Immature natural killer cell (primary cell): Measurements from ENCODE around the gene S100A16. TPM values are rescaled to one million over a fixed set of nuclear protein-coding genes. Genes with fewer than 3 reads are reported as not detected.

Experiments used
- DNase-seq, 3 donors: peaks; one replicate each; pipeline ENCODE4 v3.0.0; 2022; ENCODE audit warnings: mixed read lengths in 1 of 3
- H3K27ac Mint-ChIP-seq, 6 donors: one replicate each; pipeline ENCODE4 v1.8.0; 2020; ENCODE audit warnings: mixed read lengths in 6 of 6, mild to moderate bottlenecking in 5 of 6, inconsistent platforms in 4 of 6, moderate library complexity in 3 of 6
- H3K27me3 Mint-ChIP-seq, 3 donors: one replicate each; pipeline ENCODE4 v1.8.0; 2020 to 2021; ENCODE audit warnings: low read depth in 3 of 3, mild to moderate bottlenecking in 3 of 3, mixed read lengths in 3 of 3, moderate library complexity in 3 of 3, inconsistent platforms in 1 of 3
- H3K36me3 Mint-ChIP-seq, 3 donors: one replicate each; pipeline ENCODE4 v1.8.0; 2020; ENCODE audit warnings: mixed read lengths in 3 of 3, inconsistent platforms in 2 of 3, mild to moderate bottlenecking in 2 of 3
- H3K4me1 Mint-ChIP-seq, 2 donors: one replicate each; pipeline ENCODE4 v1.8.0; 2020; ENCODE audit warnings: inconsistent platforms in 2 of 2, mild to moderate bottlenecking in 2 of 2, mixed read lengths in 2 of 2, moderate library complexity in 1 of 2
- H3K4me3 Mint-ChIP-seq, 5 donors: one replicate each; pipeline ENCODE4 v1.8.0; 2020; ENCODE audit warnings: mild to moderate bottlenecking in 5 of 5, mixed read lengths in 5 of 5, inconsistent platforms in 3 of 5, moderate library complexity in 3 of 5
- H3K9me3 Mint-ChIP-seq, 6 donors: one replicate each; pipeline ENCODE4 v1.8.0; 2020; ENCODE audit warnings: mild to moderate bottlenecking in 6 of 6, mixed read lengths in 6 of 6, inconsistent platforms in 4 of 6, moderate library complexity in 3 of 6
- polyA plus RNA-seq, 3 donors: library from polyadenylated mRNA; unstranded; fragments of 300-500 nt; fragmentation: Illumina TruSeq; gene quantifications; one replicate each; pipeline ENCODE4 v1.2.3, GENCODE V29; 2021

The S100A16 gene, protein sequence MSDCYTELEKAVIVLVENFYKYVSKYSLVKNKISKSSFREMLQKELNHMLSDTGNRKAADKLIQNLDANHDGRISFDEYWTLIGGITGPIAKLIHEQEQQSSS
- polyA plus RNA-seq = not detected

DNA sequence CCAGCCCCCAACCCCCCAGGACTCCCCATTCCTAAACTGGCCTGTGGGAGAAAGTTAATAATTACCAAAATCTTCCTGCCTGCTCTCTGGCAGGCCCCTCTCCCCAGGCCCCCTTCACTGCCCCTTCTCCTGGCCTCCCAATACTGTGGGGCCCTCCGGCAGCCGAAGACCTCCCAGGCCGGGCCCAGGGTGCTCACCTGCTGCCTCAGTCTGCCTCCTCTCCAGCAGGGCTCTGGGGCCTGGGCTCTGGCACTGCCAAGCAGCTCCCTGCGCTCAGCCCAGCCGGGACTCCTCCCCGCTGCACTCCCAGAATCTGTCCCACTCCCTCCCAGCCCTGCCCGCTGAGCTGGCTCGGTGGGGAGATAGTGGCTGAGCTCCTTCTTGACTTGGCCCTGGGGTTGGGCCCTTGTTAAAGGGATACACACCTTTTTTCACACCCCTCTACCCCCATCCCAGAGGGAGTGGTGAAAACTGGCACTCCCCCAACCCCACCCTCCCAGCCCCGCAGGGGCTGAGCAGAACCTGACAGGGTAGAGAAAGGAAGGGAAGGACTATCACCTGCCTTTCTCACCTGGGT lies at the start of gene S100A16:
S100A16 (minus strand) TSS at position 383 of the 577 bp plus-strand sequence. CDS start 4,986 bp downstream, outside the sequence.
- no peak for DNase-seq
- peaks cover 0 to 3% of the 10 kb centered on the region in 2 donors for H3K4me1 Mint-ChIP-seq
- H3K27me3 Mint-ChIP-seq = peaks cover 0 to 5% (median 4%) of the 10 kb centered on the region in 3 donors
- H3K27ac Mint-ChIP-seq = no peak within 1 kb of the TSS
- no peaks in the 10 kb centered on the region for H3K36me3 Mint-ChIP-seq
- H3K4me3 Mint-ChIP-seq = no peak within 1 kb of the TSS
- H3K9me3 Mint-ChIP-seq = no peaks in the 10 kb centered on the region

DNA sequence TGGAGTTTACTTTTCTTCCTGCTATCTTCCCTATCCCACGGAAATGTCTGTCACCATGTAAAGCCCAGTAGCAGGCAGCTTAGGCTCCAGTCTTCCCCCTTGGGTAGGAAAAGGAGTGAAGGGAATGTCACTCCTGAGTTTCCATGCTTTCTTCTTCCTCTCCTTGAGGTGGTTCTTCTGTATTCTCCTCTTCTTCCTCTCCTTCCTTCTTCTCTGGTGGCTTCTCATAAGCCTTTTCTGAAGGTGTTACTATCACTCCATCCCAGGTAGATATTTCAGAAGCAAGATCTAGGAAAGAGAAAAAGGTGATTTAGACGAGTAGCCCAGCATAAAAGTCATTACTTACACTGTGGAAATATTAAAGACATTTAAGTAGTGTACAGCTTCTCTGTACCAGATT lies 49.3 kb upstream of the S100A16 start:
- no peak for DNase-seq
- Mint-ChIP-seq H3K4me1 (peaks cover 16 to 29% of the 10 kb centered on the region in 2 donors), H3K36me3 (peaks cover 19 to 37% (median 28%) of the 10 kb centered on the region in 3 donors), H3K4me3 (no peak overlapping the region), H3K27ac (peak overlapping the region in 2 of 6 donors; percentile 48 to 55), H3K9me3 (no peaks in the 10 kb centered on the region), H3K27me3 (peaks cover 0 to 2% (median 0%) of the 10 kb centered on the region in 3 donors)

DNA sequence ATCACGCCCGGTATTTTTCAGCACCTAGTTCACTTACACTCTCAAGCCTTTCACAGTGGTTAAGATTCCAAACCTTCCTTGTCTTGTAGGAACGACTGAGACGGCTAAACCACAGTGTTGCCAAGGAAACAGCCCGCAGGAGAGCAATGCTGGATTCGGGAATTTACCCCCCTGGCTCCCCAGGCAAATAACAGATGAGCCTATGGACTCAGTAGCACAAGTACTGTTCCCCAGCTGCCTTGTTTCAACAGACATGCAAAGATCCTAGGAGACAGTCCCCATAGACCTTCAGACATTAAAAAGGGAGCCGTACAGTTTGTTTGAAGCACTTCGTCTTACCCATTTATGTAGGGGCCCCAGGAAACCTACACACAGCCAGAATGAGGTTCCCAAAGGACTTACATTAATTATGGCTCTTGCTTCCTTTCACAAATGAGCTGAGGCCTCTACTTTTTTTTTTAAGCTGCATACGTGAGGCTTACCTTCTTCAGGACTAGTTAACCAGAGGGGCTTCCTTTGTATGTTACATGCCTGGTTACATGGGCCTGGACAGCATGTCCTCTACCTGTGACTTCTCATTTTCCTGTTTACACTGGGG lies 48.3 kb upstream of the S100A16 start:
- peak overlapping the region in 3 of 5 donors; percentile 30 to 53 (median 49) for H3K4me3 Mint-ChIP-seq
- H3K36me3 Mint-ChIP-seq = peaks cover 19 to 35% (median 27%) of the 10 kb centered on the region in 3 donors
- H3K27ac Mint-ChIP-seq = peak overlapping the region in 4 of 6 donors; percentile 15 to 49 (median 34)
- H3K27me3 Mint-ChIP-seq = peaks cover 0 to 6% (median 0%) of the 10 kb centered on the region in 3 donors
- no peaks in the 10 kb centered on the region for H3K9me3 Mint-ChIP-seq
- peaks cover 16 to 29% of the 10 kb centered on the region in 2 donors for H3K4me1 Mint-ChIP-seq
- DNase-seq = no peak

DNA sequence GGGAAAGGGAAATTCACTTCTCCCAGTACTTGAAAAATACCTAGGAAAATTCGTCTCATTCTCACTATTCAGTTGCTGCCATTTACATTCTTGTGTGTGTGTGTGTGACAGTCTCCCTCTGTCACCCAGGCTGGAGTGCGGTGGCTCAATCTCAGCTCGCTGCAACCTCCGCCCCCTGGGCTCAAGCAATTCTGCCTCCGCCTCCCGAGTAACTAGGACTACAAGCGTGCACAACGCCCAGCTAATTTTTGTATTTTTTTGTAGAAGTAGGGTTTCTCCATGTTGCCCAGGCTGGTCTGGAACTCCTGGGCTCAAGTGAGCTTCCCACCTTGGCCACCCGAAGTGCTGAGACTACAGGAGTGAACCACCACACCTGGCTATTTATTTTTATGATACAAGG lies 46.7 kb upstream of the S100A16 start:
- Mint-ChIP-seq H3K4me1 (peaks cover 16 to 29% of the 10 kb centered on the region in 2 donors), H3K36me3 (peaks cover 9 to 22% (median 17%) of the 10 kb centered on the region in 3 donors), H3K9me3 (no peaks in the 10 kb centered on the region), H3K27me3 (peaks cover 0 to 6% (median 0%) of the 10 kb centered on the region in 3 donors), H3K27ac (peak overlapping the region in 5 of 6 donors; percentile 85 to 95 (median 91)), H3K4me3 (peak overlapping the region; percentile 92 to 97 (median 95))
- DNase-seq = no peak

DNA sequence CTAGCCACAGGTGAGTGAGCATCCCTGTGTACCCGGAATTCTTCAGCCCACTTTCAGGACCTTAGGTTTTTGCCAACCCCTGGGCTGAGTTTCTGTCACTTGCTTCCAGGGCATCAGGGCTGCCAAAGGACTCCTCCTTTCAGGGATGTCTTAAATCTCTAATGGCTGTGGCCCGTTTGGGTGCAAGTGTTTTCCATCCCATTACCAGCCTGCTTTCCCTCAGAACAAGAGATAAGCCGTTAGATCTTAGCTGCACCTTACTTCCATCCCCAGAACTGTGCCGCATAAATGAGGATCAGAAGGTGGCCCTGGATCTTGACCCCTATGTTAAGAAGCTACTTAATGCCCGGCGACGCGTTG lies 46.2 kb upstream of the S100A16 start:
- H3K27me3 Mint-ChIP-seq = peaks cover 0 to 6% (median 0%) of the 10 kb centered on the region in 3 donors
- DNase-seq = peak in 1 of 3 donors; percentile 16
- H3K36me3 Mint-ChIP-seq = peaks cover 9 to 19% (median 15%) of the 10 kb centered on the region in 3 donors
- H3K4me1 Mint-ChIP-seq = peaks cover 16 to 29% of the 10 kb centered on the region in 2 donors
- peak overlapping the region; percentile 92 to 97 (median 95) for H3K4me3 Mint-ChIP-seq
- peak overlapping the region; percentile 85 to 95 (median 92) for H3K27ac Mint-ChIP-seq
- no peaks in the 10 kb centered on the region for H3K9me3 Mint-ChIP-seq

DNA sequence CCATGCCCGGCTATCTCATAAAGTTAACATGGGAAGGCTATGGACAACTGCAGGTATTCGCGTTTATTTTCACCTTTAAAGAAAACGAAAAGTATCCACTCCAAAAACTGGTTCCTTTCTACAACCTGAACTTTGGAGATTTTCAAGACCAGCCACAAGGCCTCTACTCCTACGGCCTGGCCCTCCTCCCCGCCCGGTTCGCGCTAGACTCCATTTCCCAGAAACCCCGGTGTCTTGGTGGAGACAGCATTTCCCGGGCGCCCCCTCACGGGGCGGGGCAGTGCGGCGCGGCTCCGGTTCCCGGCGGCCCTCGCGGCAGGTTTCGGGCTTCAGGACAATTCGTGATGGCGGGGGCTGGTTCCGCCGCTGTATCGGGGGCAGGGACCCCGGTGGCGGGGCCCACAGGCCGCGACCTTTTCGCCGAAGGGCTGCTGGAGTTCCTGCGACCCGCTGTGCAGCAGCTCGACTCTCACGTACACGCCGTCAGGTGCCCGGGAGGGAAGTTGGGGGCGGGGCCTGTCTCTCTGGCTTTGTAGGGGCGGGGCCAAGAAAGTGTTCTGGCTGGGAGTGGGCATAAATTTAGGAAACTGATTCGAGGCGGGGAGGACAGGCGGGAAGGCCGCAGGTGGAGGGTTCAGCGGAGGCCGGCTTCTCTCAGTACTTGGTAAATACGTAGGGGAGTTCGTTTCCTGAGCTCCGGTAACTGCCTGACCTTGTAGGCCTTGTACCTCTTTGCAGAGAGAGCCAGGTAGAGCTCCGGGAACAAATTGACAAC lies 45.6 kb upstream of the S100A16 start, which contains the start of gene SNAPIN:
SNAPIN (plus strand) TSS at position 304 of the 775 bp plus-strand sequence; CDS start at position 345, 41 bp downstream.
- peak; percentile 86 to 88 (median 87) for DNase-seq
- Mint-ChIP-seq H3K4me1 (peaks cover 16 to 29% of the 10 kb centered on the region in 2 donors), H3K27ac (peak within 1 kb of the TSS; percentile 85 to 95 (median 92)), H3K4me3 (peak within 1 kb of the TSS; percentile 92 to 97 (median 95)), H3K9me3 (no peaks in the 10 kb centered on the region), H3K27me3 (peaks cover 0 to 6% (median 0%) of the 10 kb centered on the region in 3 donors), H3K36me3 (peaks cover 11 to 14% (median 12%) of the 10 kb centered on the region in 3 donors)

DNA sequence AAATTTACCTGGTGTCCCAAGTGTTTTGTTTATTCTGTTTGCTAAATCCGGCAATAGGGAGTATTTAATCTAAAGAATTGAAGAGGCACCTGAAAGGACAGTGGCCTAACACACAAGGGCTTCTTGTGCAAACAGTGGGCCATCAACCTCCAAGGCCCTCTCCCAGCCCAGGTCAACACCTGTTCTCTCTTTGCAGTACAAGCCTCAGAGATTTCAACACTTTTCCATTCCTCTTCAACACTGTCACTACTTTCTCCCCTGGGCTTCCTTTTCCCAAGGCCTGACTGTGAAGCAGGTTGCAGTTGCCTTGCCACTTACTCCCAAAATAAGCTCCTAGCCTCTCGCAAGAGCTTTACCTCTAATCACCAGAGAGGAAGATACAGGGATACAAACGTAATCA lies 42.4 kb upstream of the S100A16 start:
- no peak for DNase-seq
- H3K4me3 Mint-ChIP-seq = no peak overlapping the region
- peaks cover 16 to 19% of the 10 kb centered on the region in 2 donors for H3K4me1 Mint-ChIP-seq
- no peak overlapping the region for H3K27ac Mint-ChIP-seq
- no peaks in the 10 kb centered on the region for H3K9me3 Mint-ChIP-seq
- H3K36me3 Mint-ChIP-seq = peaks cover 0 to 3% (median 0%) of the 10 kb centered on the region in 3 donors
- peaks cover 0 to 6% (median 0%) of the 10 kb centered on the region in 3 donors for H3K27me3 Mint-ChIP-seq

DNA sequence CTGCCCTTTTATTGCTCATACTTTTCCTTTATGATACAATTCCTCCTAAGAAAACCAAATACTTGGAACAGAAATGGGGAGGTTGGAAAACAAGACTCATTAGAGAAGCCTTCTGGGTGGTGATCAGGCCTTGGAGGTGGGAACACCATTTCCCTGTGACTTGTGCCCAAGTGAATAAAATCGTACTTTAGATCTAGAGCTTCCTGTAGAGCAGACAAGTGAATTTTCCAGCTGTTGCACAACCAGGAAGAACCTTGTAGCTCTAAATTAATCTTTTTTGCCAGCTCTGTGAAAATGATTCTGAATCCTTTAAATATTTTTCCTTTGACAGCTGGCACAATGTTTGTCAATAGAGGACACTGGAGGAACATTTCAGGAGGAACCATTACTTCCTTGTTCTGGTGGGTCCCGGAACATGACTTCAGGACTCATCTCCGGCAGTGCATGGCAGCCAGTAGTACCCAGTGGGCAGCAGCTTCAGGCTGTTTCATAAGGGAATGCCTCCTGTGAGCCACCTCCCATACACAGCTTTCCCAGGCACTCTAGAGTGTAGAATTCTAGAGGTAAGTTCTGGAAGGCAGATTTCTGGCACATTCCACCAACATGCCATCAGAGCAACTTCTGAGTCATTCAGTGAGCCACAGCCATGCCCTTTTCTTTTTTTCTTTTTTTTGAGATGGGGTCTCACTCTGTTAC lies 40.0 kb upstream of the S100A16 start:
- H3K4me3 Mint-ChIP-seq = no peak overlapping the region
- no peak for DNase-seq
- no peak overlapping the region for H3K27ac Mint-ChIP-seq
- H3K9me3 Mint-ChIP-seq = no peaks in the 10 kb centered on the region
- H3K4me1 Mint-ChIP-seq = peaks cover 4 to 11% of the 10 kb centered on the region in 2 donors
- peaks cover 0 to 6% (median 2%) of the 10 kb centered on the region in 3 donors for H3K27me3 Mint-ChIP-seq
- peaks cover 0 to 3% (median 0%) of the 10 kb centered on the region in 3 donors for H3K36me3 Mint-ChIP-seq

DNA sequence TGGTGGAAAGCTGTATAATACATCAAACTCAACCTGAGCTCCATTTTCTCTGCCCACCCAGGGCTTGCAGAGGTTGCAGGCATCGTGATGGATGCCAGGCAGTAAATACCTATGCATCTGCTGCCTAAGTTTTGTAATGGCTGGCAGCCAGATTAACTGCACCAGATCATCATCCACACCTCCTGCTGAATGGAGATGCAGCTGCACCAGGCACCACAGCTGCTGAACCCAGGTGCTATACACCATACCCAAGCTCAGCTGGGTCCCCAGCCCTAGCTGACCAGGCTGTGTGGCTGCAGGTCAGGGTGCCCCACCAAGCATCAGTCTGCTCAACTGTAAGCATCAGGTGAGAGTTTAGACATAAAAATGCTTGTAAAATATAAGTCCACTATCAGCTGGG lies 38.8 kb upstream of the S100A16 start:
- peaks cover 1 to 6% (median 2%) of the 10 kb centered on the region in 3 donors for H3K27me3 Mint-ChIP-seq
- DNase-seq = no peak
- no peaks in the 10 kb centered on the region for H3K9me3 Mint-ChIP-seq
- H3K4me1 Mint-ChIP-seq = peaks cover 12 to 23% of the 10 kb centered on the region in 2 donors
- H3K27ac Mint-ChIP-seq = no peak overlapping the region
- no peak overlapping the region for H3K4me3 Mint-ChIP-seq
- H3K36me3 Mint-ChIP-seq = peaks cover 0 to 8% (median under 1%) of the 10 kb centered on the region in 3 donors

DNA sequence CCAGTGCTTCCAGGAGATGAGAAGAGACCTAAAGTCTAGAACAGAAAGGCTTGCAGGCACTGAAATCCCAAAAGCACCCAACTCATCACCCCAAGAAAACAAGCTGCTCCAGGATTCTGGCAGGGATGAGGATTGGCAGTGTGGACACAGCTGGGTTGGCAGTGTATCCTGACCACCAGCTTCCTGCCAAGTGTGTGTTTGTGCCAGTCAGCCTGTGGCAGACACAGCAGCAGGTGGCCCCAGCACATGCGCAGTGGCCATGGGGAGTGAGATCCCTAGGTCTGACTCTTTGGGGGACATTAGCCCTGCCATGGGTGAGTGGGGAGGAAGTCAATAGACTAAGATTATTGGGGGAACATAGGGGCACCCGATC lies 36.9 kb upstream of the S100A16 start:
- DNase-seq = no peak
- Mint-ChIP-seq H3K4me3 (no peak overlapping the region), H3K36me3 (peaks cover 8 to 13% (median 10%) of the 10 kb centered on the region in 3 donors), H3K4me1 (peaks cover 27 to 42% of the 10 kb centered on the region in 2 donors), H3K27ac (peak overlapping the region in 4 of 6 donors; percentile 66 to 75 (median 70)), H3K27me3 (peaks cover 0 to 2% (median 1%) of the 10 kb centered on the region in 3 donors), H3K9me3 (no peaks in the 10 kb centered on the region)

DNA sequence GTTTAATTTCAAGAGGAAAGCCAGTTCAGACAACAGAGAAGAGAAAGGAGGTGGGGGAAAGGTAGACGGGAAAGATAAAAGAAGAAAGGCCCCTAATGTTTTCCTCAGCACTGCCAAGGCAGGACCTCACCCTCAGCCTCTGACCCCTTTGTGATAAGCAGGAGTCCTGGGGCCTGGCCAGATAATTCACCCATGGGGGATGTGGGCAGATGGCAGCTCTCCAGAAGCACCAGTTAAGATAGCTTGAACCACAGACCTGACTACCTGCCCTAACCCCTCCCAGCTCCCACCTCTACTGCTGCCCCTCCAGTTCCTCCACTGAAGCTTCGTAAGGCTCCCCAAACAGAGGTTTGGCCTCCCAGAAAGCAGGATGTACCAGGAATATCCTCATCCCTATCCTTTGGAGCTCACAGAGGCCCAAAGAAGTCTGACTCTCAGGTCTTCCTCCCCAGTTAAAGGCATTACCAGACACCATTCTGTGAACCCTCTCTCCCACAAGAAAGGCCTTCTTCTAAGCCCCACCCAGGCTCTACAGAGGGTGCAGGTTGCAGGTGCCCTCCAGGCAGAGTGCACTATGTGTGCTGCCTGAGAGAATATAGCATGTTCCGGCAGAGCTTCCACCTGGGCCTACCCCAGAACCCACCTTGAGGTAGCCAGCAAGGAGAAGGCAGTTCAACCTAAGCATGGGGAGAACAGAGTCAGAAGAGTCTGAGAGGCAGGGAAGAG lies 36.4 kb upstream of the S100A16 start:
- no peak overlapping the region for H3K4me3 Mint-ChIP-seq
- peaks cover 31 to 47% of the 10 kb centered on the region in 2 donors for H3K4me1 Mint-ChIP-seq
- peak overlapping the region in 5 of 6 donors; percentile 16 to 75 (median 68) for H3K27ac Mint-ChIP-seq
- H3K36me3 Mint-ChIP-seq = peaks cover 10 to 18% (median 15%) of the 10 kb centered on the region in 3 donors
- peaks cover 0 to 2% (median 1%) of the 10 kb centered on the region in 3 donors for H3K27me3 Mint-ChIP-seq
- H3K9me3 Mint-ChIP-seq = no peaks in the 10 kb centered on the region
- no peak for DNase-seq

DNA sequence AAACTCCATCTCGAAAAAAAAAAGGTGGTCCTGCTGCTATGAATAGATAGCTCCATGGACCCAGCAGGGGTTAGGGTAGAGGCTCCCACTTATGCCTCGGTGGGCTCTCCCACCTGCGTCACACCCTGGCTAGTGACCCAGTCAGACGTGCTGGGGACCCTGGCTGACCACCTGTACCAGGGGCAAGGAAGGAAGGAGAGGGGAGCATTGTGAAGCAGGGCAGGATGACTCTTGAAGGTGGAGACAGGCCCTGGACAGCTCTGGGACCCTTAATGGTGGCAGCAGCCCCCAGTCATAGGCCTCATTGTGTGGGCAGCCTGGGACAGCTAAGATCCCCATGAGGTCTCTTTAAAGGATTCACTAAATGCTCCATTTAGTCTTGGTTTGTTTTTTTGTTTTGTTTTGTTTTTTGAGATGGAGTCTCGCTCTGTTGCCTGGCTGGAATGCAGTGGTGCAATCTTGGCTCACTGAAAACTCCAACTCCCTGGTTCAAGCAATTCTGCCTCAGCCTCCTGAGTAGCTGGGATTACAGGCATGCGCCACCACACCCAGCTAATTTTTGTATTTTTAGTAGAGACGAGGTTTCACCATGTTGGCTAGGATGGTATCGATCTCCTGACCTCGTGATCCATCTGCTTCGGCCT lies 35.2 kb upstream of the S100A16 start:
- Mint-ChIP-seq H3K4me1 (peaks cover 42 to 59% of the 10 kb centered on the region in 2 donors), H3K9me3 (no peaks in the 10 kb centered on the region), H3K27ac (peak overlapping the region in 5 of 6 donors; percentile 51 to 81 (median 70)), H3K36me3 (peaks cover 15 to 26% (median 23%) of the 10 kb centered on the region in 3 donors), H3K4me3 (no peak overlapping the region), H3K27me3 (peaks cover 0 to 2% (median 2%) of the 10 kb centered on the region in 3 donors)
- no peak for DNase-seq
